ENCODE results near the gene CD300LD. TPM values are rescaled to one million over a fixed set of nuclear protein-coding genes. Genes with fewer than 3 reads are reported as not detected.
"Not testable (repeated sequence)": the region's sequence is repeated elsewhere in the genome, so short reads cannot be mapped to it uniquely, and the experiment has no call there.

CD300LD gene
- total and polyA plus RNA-seq, 10 donors = 0.06 to 1.4 TPM; not detected in 8

GRCh38 chr17:74561586-74561985 is 30.5 kb downstream of the CD300LD start:
- DNase-seq = no peak
- 50 to 67% (median 56%) methylated on average over 3 of the region's 3 CpGs for WGBS, 5 donors

GRCh38 chr17:74558882-74559519 is 33.1 kb downstream of the CD300LD start:
- H3K4me1 ChIP-seq = peaks cover 0 to 10% (median 0%) of the 10 kb centered on the region in 6 donors
- WGBS, 5 donors = 47 to 59% (median 54%) methylated on average over 6 of the region's 6 CpGs
- no peak overlapping the region for H3K27ac ChIP-seq
- no peaks in the 10 kb centered on the region for H3K9me3 ChIP-seq
- peaks cover 0 to 26% (median 0%) of the 10 kb centered on the region in 7 donors for H3K27me3 ChIP-seq (replicated peaks in 1 of 7)
- no peaks in the 10 kb centered on the region for H3K36me3 ChIP-seq
- TF ChIP-seq POLR2AphosphoS5 (IDR thresholded peaks at IDR 0.05) = no peak
- TF ChIP-seq POLR2A (IDR thresholded peaks at IDR 0.05) = no peak
- TF ChIP-seq CTCF (IDR thresholded peaks at IDR 0.05 in 8 of 11, conservative IDR thresholded peaks at IDR 0.05 in 3 of 11) = no peak
- H3K4me3 ChIP-seq = no peak overlapping the region
- DNase-seq = no peak
- intact Hi-C loops (cut with DNase I; ENCODE audit: low total_unique reads) = no loop called here

More at GRCh38 chr17:74561586-74561985, 30.5 kb downstream of the CD300LD start:
- H3K4me3 ChIP-seq = no peak overlapping the region
- H3K9me3 ChIP-seq = no peaks in the 10 kb centered on the region
- TF ChIP-seq CTCF (IDR thresholded peaks at IDR 0.05 in 8 of 11, conservative IDR thresholded peaks at IDR 0.05 in 3 of 11) (no peak), POLR2AphosphoS5 (IDR thresholded peaks at IDR 0.05) (no peak), POLR2A (IDR thresholded peaks at IDR 0.05) (no peak)
- peaks cover 0 to 51% (median 0%) of the 10 kb centered on the region in 7 donors for H3K27me3 ChIP-seq (replicated peaks in 1 of 7)
- intact Hi-C loops (cut with DNase I; ENCODE audit: low total_unique reads) = no loop called here
- peaks cover 0 to 10% (median 0%) of the 10 kb centered on the region in 6 donors for H3K4me1 ChIP-seq
- no peak overlapping the region for H3K27ac ChIP-seq
- no peaks in the 10 kb centered on the region for H3K36me3 ChIP-seq

- Histone ChIP-seq H3K4me1 (peaks cover 0 to 10% (median 0%) of the 10 kb centered on the region in 6 donors), H3K27me3 (replicated peaks in 1 of 7) (peaks cover 0 to 21% (median 0%) of the 10 kb centered on the region in 7 donors)
- intact Hi-C loops (cut with DNase I; ENCODE audit: low total_unique reads); H3K9me3 ChIP-seq; H3K36me3 ChIP-seq; H3K27ac ChIP-seq; H3K4me3 ChIP-seq; DNase-seq: not testable (repeated sequence)
- 51 to 93% (median 64%) methylated on average over 4 of the region's 4 CpGs for WGBS, 5 donors
Measured at GRCh38 chr17:74558402-74558801, 33.7 kb downstream of the CD300LD start.

- TF ChIP-seq POLR2A (IDR thresholded peaks at IDR 0.05) (no peak), CTCF (IDR thresholded peaks at IDR 0.05 in 8 of 11, conservative IDR thresholded peaks at IDR 0.05 in 3 of 11) (no peak), POLR2AphosphoS5 (IDR thresholded peaks at IDR 0.05) (no peak)
- Histone ChIP-seq H3K27ac (no peak overlapping the region), H3K27me3 (replicated peaks in 1 of 7) (peaks cover 0 to 11% (median 0%) of the 10 kb centered on the region in 7 donors), H3K36me3 (no peaks in the 10 kb centered on the region), H3K9me3 (no peaks in the 10 kb centered on the region), H3K4me3 (no peak overlapping the region), H3K4me1 (peaks cover 0 to 10% (median 0%) of the 10 kb centered on the region in 6 donors)
- intact Hi-C loops (cut with DNase I; ENCODE audit: low total_unique reads) = no loop called here
- no peak for DNase-seq
- WGBS, 5 donors = 61 to 81% (median 66%) methylated on average over 7 of the region's 7 CpGs
Measured at GRCh38 chr17:74555427-74555940, 36.6 kb downstream of the CD300LD start.

Data from spleen (tissue), 11 donors.